Measurements from ENCODE around the gene QRFPR. TPM values are rescaled to one million over a fixed set of nuclear protein-coding genes. Genes with fewer than 3 reads are reported as not detected.

Gene QRFPR
- total and polyA plus RNA-seq, 2 of the 4 experiments (the other 2 are of a cell fraction): not detected

- in situ Hi-C loops (cut with MboI; ENCODE audit: low sequenced_read_pairs) (no loop called here), dilution Hi-C loops (cut with HindIII; ENCODE audit: low sequenced_read_pairs, unreplicated experiment) (no loop called here), intact Hi-C loops (cut with micrococcal nuclease) (no loop called here)
- H3K4me2 ChIP-seq (ENCODE audit: low read depth, low read length): no peak overlapping the region
- no peak overlapping the region for H2AK5ac ChIP-seq (ENCODE audit: low read depth, low read length)
- no peaks in the 10 kb centered on the region for H3K36me3 ChIP-seq (ENCODE audit: control insufficient read depth, insufficient read depth, low read length)
- H3K79me1 ChIP-seq (ENCODE audit: low read depth in 1 of 2, low read length in 2 of 2): no peaks in the 10 kb centered on the region
- no peaks in the 10 kb centered on the region for H4K20me1 ChIP-seq (ENCODE audit: insufficient read depth, low read length)
- H2BK120ac ChIP-seq (ENCODE audit: low read depth, low read length): no peak overlapping the region
- no peak overlapping the region for H2AK9ac ChIP-seq (replicated peaks; ENCODE audit: low read depth, low read length, poor library complexity)
- H2BK15ac ChIP-seq (ENCODE audit: low read depth, low read length): no peak overlapping the region
- no peak overlapping the region for H3K56ac ChIP-seq (ENCODE audit: extremely low read depth, insufficient read depth, low read length)
- no peak for ATAC-seq (ENCODE audit: low read depth)
- no peak overlapping the region for H3K23ac ChIP-seq (ENCODE audit: low read depth, low read length)
- no peaks in the 10 kb centered on the region for H3K4me1 ChIP-seq (ENCODE audit: control insufficient read depth, insufficient read depth, low read length)
- H3K9me1 ChIP-seq (ENCODE audit: insufficient read depth, low read length): no peaks in the 10 kb centered on the region
- no peak for TF ChIP-seq ELK1 (IDR thresholded peaks at IDR 0.05; ENCODE audit: borderline replicate concordance, low read depth, low read length)
- no peak for TF ChIP-seq POLR2A (IDR thresholded peaks at IDR 0.05; ENCODE audit: low read depth, low read length)
- no peak for TF ChIP-seq SMC3 (IDR thresholded peaks at IDR 0.05; ENCODE audit: low read depth, low read length)
- no peak for TF ChIP-seq MAFK (IDR thresholded peaks at IDR 0.05; ENCODE audit: low read depth, low read length)
- no peak for TF ChIP-seq FOS (IDR thresholded peaks at IDR 0.05; ENCODE audit: low read depth, low read length)
- TF ChIP-seq CHD1 (IDR thresholded peaks at IDR 0.05; ENCODE audit: low read depth, low read length): no peak
- no peak for TF ChIP-seq RFX5 (IDR thresholded peaks at IDR 0.05; ENCODE audit: low read depth, low read length)
- no peak for TF ChIP-seq NFE2L2 (IDR thresholded peaks at IDR 0.05; ENCODE audit: low read depth, low read length)
- TF ChIP-seq CTCF (conservative IDR thresholded peaks at IDR 0.05; ENCODE audit: low read depth, low read length): no peak
- no peak for TF ChIP-seq MXI1 (IDR thresholded peaks at IDR 0.05; ENCODE audit: borderline replicate concordance, low read depth, low read length)
- no peak for TF ChIP-seq BHLHE40 (IDR thresholded peaks at IDR 0.05; ENCODE audit: low read depth, low read length)
- TF ChIP-seq RAD21 (IDR thresholded peaks at IDR 0.05; ENCODE audit: low read length): no peak
- no peak for TF ChIP-seq RCOR1 (IDR thresholded peaks at IDR 0.05; ENCODE audit: insufficient replicate concordance, low read length)
- TF ChIP-seq USF2 (IDR thresholded peaks at IDR 0.05; ENCODE audit: low read depth, low read length): no peak
- TF ChIP-seq MAZ (IDR thresholded peaks at IDR 0.05; ENCODE audit: borderline replicate concordance, low read depth, low read length): no peak
- ChIA-PET CTCF (no interaction called here), POLR2A (ENCODE audit: unreplicated experiment) (no interaction called here)
- no peak overlapping the region for H2BK20ac ChIP-seq (ENCODE audit: low read depth, low read length)
- no peaks in the 10 kb centered on the region for H3K9me3 ChIP-seq (ENCODE audit: control insufficient read depth, insufficient read depth, low read length)
- H3K4ac ChIP-seq (ENCODE audit: low read depth, low read length): no peak overlapping the region
- no peak overlapping the region for H4K5ac ChIP-seq (ENCODE audit: low read depth, low read length)
- H3K27ac ChIP-seq (ENCODE audit: insufficient read depth, low read length): no peak overlapping the region
- H4K8ac ChIP-seq (ENCODE audit: low read depth in 2 of 2, low read length in 2 of 2): no peak overlapping the region
- no peak overlapping the region for H3K14ac ChIP-seq (replicated peaks; ENCODE audit: low read depth, low read length)
- no peak overlapping the region for H3K18ac ChIP-seq (ENCODE audit: low read depth, low read length)
- BruUV-seq (replicated peaks): no TSS peak
- DNase-seq: no peak
- no peak overlapping the region for H2AFZ ChIP-seq (replicated peaks; ENCODE audit: low read length, poor library complexity)
- no peak overlapping the region for H2BK5ac ChIP-seq (ENCODE audit: low read depth, low read length, poor library complexity, severe bottlenecking)
- WGBS, 2 experiments (ENCODE audit: extremely low coverage in 2 of 2, insufficient read length in 1 of 2): no CpG with 5 or more reads among the region's 2 CpGs
- H3K4me3 ChIP-seq (ENCODE audit: insufficient read depth, low read depth, low read length): no peak overlapping the region
- H4K91ac ChIP-seq (ENCODE audit: insufficient read depth, low read depth, low read length): no peak overlapping the region
- H3K9ac ChIP-seq (ENCODE audit: low read depth, low read length): no peak overlapping the region
- H3K27me3 ChIP-seq (ENCODE audit: control insufficient read depth, insufficient read depth, low read length): no peaks in the 10 kb centered on the region
These were observed 9.5 kb upstream of the QRFPR start for GRCh38 chr4:121390335-121390734.

All from IMR-90 (cell line).